GM21619 (cell line): ENCODE data around the gene AHCTF1.
"Not testable (repeated sequence)": the region's sequence is repeated elsewhere in the genome, so short reads cannot be mapped to it uniquely, and the experiment has no call there.

ENCODE experiments used
- ATAC-seq: cut with Tn5 transposase; IDR thresholded peaks from one replicate; pipeline ENCODE4 v1.9.1; 2021; ENCODE audit not compliant: unreplicated experiment

Gene AHCTF1

DNA sequence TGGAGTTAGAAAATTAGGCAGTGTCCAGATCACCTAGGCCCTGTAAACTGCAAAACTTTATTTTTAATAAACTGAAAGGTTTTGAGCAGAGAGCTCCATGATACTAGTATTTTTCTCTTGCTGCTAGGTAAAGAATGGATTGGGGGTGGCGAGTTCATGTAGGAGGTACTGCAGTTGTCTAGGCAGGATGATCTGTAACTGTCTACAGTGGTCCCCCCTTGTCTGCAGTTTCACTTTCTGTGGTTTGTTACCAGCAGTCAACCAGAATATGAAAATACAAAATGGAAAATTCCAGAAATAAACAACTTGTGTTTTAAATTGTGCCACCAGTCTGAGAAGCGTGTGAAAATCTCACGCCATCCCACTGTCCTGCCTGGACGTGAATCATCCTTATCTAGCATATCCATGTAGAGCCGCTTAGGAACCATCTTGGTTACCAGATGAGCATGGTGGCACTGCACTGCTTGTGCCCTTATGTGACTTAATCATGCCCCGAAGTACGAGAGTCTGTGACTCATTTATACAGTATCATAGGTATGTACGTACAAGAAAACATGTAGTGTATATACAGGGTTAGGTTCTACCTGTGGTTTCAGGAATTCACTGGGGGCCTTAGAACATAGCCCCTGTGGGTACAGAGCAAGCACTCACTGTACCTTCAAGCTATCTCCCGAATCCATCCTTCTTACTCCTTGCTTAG lies 94.2 kb downstream of the AHCTF1 start:
- no peak for ATAC-seq

DNA sequence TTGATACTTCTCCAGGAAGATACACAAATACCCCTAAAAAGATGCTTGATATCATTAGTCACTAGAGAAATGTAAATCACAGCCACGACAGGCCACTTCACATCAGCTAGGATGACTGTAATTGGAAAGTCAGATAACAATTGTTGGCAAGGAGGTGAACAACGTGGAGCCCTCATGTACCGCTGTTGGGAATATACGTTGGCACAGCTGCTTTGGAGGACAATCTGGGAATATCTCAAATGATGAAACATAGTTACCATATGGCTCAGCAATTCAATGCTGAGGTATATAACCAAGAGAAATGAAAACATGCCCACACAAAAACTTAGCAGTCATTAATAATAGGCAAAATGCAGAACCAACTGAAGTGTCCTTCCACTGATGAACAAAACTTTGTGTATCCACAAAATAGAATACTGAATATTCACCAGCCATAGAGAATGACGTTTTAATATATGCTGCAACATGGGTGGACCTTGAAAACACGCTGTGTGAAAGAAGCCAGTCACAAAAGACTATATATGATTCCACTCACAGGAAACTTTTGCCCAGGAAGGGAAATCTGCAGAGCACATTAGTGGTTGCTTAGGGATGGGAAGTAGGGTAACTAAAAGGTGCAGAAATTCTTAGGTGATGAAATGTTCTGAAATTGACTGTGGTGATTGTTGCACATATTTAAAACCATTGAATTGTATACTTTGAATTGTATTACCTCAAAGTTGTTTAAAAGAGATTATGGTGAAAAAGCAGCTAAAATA lies 95.4 kb downstream of the AHCTF1 start:
- ATAC-seq: no peak

GRCh38 chr1:246831543-246831942 lies 100.2 kb downstream of the AHCTF1 start:
- ATAC-seq: no peak

DNA sequence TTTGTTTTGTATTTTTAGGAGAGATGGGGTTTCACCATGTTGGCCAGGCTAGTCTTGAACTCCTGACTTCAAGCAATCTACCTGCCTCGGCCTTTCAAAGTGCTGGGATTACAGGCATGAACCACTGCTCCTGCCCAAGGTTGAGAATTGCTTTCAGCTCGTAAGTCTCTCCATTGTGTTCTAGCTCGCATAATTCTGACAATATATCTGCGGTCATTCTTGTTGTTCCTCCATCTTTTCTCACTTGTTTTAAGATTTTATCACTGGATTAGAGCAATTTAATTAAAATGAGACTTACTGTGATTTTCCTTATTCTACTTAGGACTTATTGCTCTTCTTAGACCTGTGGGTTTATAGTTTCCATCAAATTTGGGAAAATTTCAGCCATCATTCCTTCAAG lies 102.9 kb downstream of the AHCTF1 start:
- ATAC-seq: no peak

GRCh38 chr1:246827396-246827795 lies 104.4 kb downstream of the AHCTF1 start:
- ATAC-seq: no peak

DNA sequence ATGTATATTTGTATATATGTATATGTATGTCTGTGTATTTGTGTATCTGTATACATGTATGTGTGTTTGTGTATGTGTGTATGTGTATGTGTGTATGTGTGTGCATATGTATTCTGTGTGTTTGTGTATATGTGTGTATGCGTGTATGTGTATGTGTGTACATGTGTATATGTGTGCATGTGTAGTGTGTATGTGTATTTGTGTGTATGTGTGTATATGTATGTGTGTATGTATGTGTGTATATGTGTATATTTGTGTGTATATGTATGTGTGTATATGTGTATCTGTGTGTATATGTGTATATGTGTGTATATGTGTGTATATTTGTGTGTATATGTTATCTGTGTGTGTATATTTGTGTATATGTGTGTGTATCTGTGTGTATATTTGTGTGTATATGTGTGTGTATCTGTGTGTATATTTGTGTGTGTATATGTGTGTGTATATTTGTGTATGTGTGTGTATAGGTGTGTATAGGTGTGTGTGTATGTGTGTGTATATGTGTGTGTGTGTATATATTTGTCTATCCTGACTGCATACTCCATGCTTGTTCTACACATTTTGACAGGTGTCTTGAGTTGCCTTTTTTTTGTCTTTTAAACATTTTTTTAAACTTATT lies 106.1 kb downstream of the AHCTF1 start:
- ATAC-seq: no peak

DNA sequence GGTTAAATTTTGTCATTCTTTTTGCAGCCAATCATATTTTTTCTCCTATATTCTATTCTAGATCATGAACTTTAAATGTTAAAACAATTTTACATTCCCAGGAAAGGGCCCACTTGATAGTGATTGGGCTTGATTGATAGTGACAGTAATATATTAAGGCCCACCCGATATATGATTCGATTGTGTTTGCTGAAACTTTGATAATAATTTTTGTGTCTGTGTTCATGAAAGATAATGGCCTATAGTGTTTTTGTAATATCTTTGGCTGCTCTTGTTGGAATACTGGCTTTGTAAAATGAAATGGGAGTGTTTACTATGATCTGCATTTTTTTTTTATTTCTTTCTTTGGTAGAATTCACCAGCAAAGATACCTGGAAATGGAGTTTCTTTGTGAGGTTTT lies 107.2 kb downstream of the AHCTF1 start:
- no peak for ATAC-seq

DNA sequence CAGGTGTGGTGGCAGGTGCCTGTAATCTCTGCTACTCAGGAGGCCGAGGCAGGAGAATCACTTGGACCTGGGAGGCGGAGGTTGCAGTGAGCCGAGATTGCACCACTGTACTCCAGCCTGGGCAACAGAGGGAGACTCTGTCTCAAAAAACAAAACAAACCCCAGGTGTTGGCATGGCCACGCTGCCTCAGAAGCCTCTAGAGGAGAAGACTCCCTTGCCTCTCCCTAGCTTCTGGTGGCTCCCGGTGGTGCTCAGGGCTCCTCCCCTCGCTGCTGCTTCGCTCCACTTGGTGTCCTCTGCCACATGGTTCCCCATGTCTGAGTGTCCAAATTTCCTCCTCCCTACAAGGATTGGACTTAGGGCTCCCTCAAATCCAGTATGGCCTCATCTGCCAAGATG lies 109.6 kb downstream of the AHCTF1 start:
- ATAC-seq: not testable (repeated sequence)

DNA sequence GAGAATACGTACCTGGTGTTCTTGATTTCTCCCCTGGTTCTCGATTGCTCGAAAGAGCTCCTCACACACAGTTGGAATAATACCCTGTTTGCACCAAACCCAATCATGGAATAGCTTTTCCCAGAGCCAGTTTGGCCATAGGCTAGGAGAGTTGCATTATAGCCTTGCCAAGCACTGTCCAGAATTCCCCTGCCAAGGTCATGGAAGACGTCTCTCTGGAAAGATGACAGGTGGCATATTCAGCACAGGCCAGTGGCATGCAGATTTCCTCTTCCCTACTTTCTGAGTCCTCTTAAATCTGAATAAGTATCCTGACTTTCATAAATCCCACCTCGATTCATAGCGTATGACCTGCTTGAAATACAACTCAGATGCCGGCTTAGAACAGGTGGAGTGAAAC lies 111.1 kb downstream of the AHCTF1 start:
- ATAC-seq: no peak

DNA sequence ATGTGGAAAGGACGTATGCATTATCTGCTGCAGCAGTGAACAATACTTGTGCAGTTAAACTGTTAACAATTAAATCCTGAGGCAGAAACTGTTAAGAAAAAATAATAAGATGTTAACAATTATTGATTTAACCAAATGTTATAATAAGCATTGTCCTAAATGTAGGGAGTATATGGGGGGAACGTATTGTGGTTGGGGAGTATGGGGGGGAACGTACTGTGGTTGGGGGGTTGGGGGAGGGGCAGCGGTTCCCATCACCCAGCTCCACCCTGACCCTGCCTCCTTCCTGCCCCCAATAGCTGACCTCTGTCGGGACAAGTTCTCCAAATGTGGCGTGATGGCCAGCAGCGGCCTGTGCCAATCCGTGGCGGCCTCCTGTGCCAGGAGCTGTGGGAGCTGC lies 114.0 kb downstream of the AHCTF1 start:
- not testable (repeated sequence) for ATAC-seq

- no peak for ATAC-seq
Measured at GRCh38 chr1:246815693-246816270, 116.0 kb downstream of the AHCTF1 start.

- no peak for ATAC-seq
Measured at GRCh38 chr1:246814890-246815289, 116.9 kb downstream of the AHCTF1 start.

GRCh38 chr1:246813325-246813724 lies 118.4 kb downstream of the AHCTF1 start:
- not testable (repeated sequence) for ATAC-seq

DNA sequence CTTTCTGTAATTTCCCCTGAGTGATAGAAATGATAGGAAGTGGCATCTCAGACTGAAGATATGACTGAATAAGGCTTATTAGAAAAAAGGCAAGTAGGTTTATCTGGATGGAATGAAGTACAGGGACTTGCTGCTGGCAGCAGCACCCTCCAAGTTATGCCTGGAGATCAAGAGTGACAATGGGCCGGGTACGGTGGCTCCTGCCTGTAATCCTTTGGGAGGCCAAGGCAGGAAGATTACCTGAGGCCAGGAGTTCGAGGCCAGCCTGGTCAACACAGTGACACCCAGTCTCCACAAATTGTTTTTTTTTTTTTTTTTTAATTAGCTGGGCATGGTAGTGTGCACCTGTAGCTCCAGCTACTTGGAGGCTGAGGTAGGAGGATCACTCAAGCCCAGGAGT lies 119.8 kb downstream of the AHCTF1 start:
- ATAC-seq: no peak

- no peak for ATAC-seq
Measured at GRCh38 chr1:246809473-246809872, 122.3 kb downstream of the AHCTF1 start.

GRCh38 chr1:246805135-246805716 lies 126.5 kb downstream of the AHCTF1 start:
- no peak for ATAC-seq

- no peak for ATAC-seq
Measured at GRCh38 chr1:246803883-246804282, 127.9 kb downstream of the AHCTF1 start.

DNA sequence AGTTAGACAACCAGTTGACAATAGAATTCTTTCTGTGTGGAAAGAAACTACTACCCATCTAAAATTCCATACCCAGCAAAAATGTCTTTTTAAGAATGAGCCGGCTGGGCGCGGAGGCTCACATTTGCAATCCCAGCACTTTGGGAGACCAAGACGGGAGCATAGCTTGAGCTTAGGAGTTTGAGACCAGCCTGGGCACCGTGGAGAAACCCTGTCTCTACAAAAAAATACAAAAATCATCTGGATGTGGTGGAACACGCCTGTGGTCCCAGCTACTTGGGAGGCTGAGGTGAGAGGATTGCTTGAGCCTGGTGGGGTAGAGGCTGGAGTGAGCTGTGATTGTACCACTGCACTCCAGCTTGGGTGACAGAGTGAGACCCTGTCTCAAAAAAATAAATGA lies 128.4 kb downstream of the AHCTF1 start:
- ATAC-seq: no peak

DNA sequence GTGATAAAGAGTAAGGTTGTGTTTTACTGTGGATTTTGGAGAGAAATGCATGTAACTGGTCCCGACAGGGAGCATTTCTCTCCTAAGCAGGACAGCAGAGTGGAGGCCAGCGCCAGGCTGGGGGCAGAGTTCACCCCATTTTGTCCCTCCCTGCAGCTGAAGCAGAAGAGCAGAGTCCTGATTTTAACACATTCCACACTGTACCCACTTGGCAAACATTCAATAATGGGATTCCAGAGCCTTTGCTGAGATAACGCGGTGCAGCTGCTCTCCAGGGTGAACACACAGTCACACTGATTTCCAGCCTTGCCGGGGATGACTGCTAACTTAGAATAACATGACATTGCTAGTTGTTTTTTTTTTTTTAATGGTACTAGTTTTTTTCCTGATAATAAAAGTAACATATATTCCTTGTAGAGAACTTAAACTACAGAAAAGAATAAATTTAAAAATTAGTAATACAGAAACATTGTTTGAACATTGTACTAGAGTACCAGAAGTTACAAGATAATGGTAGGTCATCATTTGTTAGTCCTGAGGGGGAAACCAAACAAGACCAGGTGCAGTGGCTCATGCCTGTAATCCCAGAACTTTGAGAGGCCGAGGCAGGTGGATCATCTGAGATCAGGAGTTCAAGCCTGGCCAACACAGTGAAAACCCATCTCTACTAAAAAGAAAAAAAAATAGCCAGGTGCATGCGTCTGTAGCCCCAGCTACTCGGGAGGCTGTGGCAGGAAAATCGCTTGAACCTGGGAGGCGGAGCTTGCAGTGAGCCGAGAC lies 130.3 kb downstream of the AHCTF1 start:
- no peak for ATAC-seq

- ATAC-seq: no peak
Measured at GRCh38 chr1:246800756-246801155, 131.0 kb downstream of the AHCTF1 start.

DNA sequence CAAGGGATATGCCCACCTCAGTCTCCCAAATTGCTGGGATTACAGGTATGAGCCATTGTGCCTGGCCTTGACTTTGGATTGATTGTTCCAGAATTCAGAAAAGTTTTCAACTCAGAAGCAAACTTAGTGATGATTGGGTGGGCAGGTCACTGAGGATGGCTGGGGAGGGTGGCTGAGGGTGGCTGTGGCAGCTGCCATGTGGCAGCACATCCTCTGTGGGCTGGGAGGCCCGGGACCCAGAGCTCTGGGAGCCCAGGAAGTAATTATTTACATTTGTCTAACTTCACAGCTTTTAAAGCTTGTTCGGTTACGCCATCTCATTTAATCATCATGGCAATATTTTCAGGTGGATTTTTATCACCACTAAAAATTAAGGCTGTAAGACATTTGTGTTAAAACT lies 131.4 kb downstream of the AHCTF1 start:
- no peak for ATAC-seq
